OCI-LY1 (cell line): Measurements from ENCODE around the gene GAPVD1.

Experiments
- CTCF ChIP-seq: fragments of 200-600 bp; sonication (generic), shearing (Covaris generic); IDR thresholded peaks from 2 replicates; pipeline ENCODE4 v1.5.1; 2017; ENCODE audit warnings: mild to moderate bottlenecking, antibody characterized with exemption, low read length, moderate library complexity, mixed read lengths
- EZH2 ChIP-seq: fragments of 200-600 bp; sonication (generic), shearing (Covaris generic); IDR thresholded peaks from 2 replicates; pipeline ENCODE4 v1.8.0; 2017; ENCODE audit warnings: borderline replicate concordance, mixed run types, mild to moderate bottlenecking, antibody characterized with exemption, low read length, moderate library complexity, mixed read lengths

GRCh38 chr9:125218621-125219020 is 43.0 kb upstream of the GAPVD1 start:
- TF ChIP-seq CTCF (no peak), EZH2 (no peak)
